Liver (tissue), 9 donors: ENCODE data around the gene PRMT3. TPM values are rescaled to one million over a fixed set of nuclear protein-coding genes. Genes with fewer than 3 reads are reported as not detected.

ENCODE experiments used
- DNase-seq: peaks from one replicate; pipeline ENCODE4 v3.0.0-alpha.2; 2017; ENCODE audit warnings: low spot score
- H3K27ac ChIP-seq, 2 donors: one replicate each; pipeline ENCODE4 v1.7.0; 2013; ENCODE audit warnings: inconsistent platforms in 2 of 2, low read length in 2 of 2, control low read depth in 1 of 2, low read depth in 1 of 2, mild to moderate bottlenecking in 1 of 2
- H3K27me3 ChIP-seq, 4 donors: one replicate each; pipeline versions ENCODE4 v1.6.1 to v1.7.0; 2013; ENCODE audit warnings: low read length in 3 of 4, inconsistent platforms in 1 of 4, mild to moderate bottlenecking in 1 of 4, moderate library complexity in 1 of 4; ENCODE audit not compliant: control insufficient read depth in 4 of 4, insufficient read depth in 4 of 4
- H3K36me3 ChIP-seq, 4 donors: one replicate each; pipeline versions ENCODE4 v1.6.1 to v1.7.0; 2013; ENCODE audit warnings: low read length in 3 of 4, mild to moderate bottlenecking in 3 of 4, low read depth in 1 of 4, moderate library complexity in 1 of 4; ENCODE audit not compliant: control insufficient read depth in 4 of 4, insufficient read depth in 3 of 4
- H3K4me1 ChIP-seq, 4 donors: one replicate each; pipeline versions ENCODE4 v1.6.1 to v1.7.0; 2013; ENCODE audit warnings: low read length in 3 of 4, mild to moderate bottlenecking in 3 of 4, moderate library complexity in 1 of 4; ENCODE audit not compliant: control insufficient read depth in 4 of 4, insufficient read depth in 4 of 4
- H3K4me3 ChIP-seq, 3 donors: one replicate each; pipeline versions ENCODE4 v1.6.1 to v1.7.0; 2013; ENCODE audit warnings: low read length in 3 of 3, control low read depth in 1 of 3, low read depth in 1 of 3, mild to moderate bottlenecking in 1 of 3
- H3K9ac ChIP-seq, 2 donors: one replicate each; pipeline ENCODE4 v1.7.0; 2013; ENCODE audit warnings: low read length in 2 of 2, mild to moderate bottlenecking in 2 of 2, moderate library complexity in 2 of 2, control low read depth in 1 of 2, low read depth in 1 of 2
- H3K9me3 ChIP-seq, 4 donors: one replicate each; pipeline versions ENCODE4 v1.6.1 to v1.7.0; 2013; ENCODE audit warnings: low read length in 3 of 4; ENCODE audit not compliant: control insufficient read depth in 4 of 4
- ATF3 ChIP-seq: IDR thresholded peaks from 2 replicates; pipeline ENCODE4 v1.6.1; 2016; ENCODE audit warnings: antibody characterized with exemption
- CTCF ChIP-seq: fragments of 150-350 bp; IDR thresholded peaks from 2 replicates; pipeline ENCODE4 v1.5.1; 2017; ENCODE audit warnings: improper control_type of control experiment, low read depth, low read length; ENCODE audit not compliant: missing input control
- EGR1 ChIP-seq, 2 donors: IDR thresholded peaks; 2 replicates each; pipeline ENCODE4 v1.6.1; 2016 to 2018; ENCODE audit warnings: antibody characterized with exemption in 2 of 2, low read depth in 2 of 2
- FOXA1 ChIP-seq: IDR thresholded peaks from 2 replicates; pipeline ENCODE4 v1.6.1; 2016; ENCODE audit warnings: antibody characterized with exemption
- FOXA2 ChIP-seq: IDR thresholded peaks from 2 replicates; pipeline ENCODE4 v1.6.1; 2016; ENCODE audit warnings: antibody characterized with exemption
- GABPA ChIP-seq, 2 donors: IDR thresholded peaks in 1 of 2; conservative IDR thresholded peaks in 1 of 2; 2 replicates each; pipeline ENCODE4 v1.6.1; 2016; ENCODE audit warnings: antibody characterized with exemption in 2 of 2, mild to moderate bottlenecking in 1 of 2, moderate library complexity in 1 of 2
- HNF4A ChIP-seq, 2 donors: conservative IDR thresholded peaks; 2 replicates each; pipeline ENCODE4 v1.6.1; 2016; ENCODE audit warnings: antibody characterized with exemption in 2 of 2, mild to moderate bottlenecking in 2 of 2
- HNF4G ChIP-seq: IDR thresholded peaks from 2 replicates; pipeline ENCODE4 v1.6.1; 2016; ENCODE audit warnings: antibody characterized with exemption
- JUND ChIP-seq, 2 donors: IDR thresholded peaks; 2 replicates each; pipeline ENCODE4 v1.6.1; 2016; ENCODE audit warnings: antibody characterized with exemption in 2 of 2
- MAX ChIP-seq: IDR thresholded peaks from 2 replicates; pipeline ENCODE4 v1.6.1; 2016; ENCODE audit warnings: antibody characterized with exemption
- NR2F2 ChIP-seq: IDR thresholded peaks from 2 replicates; pipeline ENCODE4 v1.6.1; 2016; ENCODE audit warnings: antibody characterized with exemption
- RAD21 ChIP-seq, 2 donors: IDR thresholded peaks; 2 replicates each; pipeline ENCODE4 v1.6.1; 2016; ENCODE audit warnings: antibody characterized with exemption in 2 of 2, mild to moderate bottlenecking in 2 of 2
- REST ChIP-seq: IDR thresholded peaks from 2 replicates; pipeline ENCODE4 v1.6.1; 2016; ENCODE audit warnings: antibody characterized with exemption, mild to moderate bottlenecking
- RXRA ChIP-seq, 2 donors: IDR thresholded peaks; 2 replicates each; pipeline ENCODE4 v1.6.1; 2017 to 2018; ENCODE audit warnings: antibody characterized with exemption in 2 of 2, mild to moderate bottlenecking in 1 of 2
- SP1 ChIP-seq: IDR thresholded peaks from 2 replicates; pipeline ENCODE4 v1.6.1; 2018; ENCODE audit warnings: antibody characterized with exemption, mild to moderate bottlenecking
- TAF1 ChIP-seq: conservative IDR thresholded peaks from 2 replicates; pipeline ENCODE4 v1.6.1; 2016; ENCODE audit warnings: antibody characterized with exemption, mild to moderate bottlenecking
- ZBTB33 ChIP-seq: IDR thresholded peaks from 2 replicates; pipeline ENCODE4 v1.6.1; 2016; ENCODE audit warnings: antibody characterized with exemption
- WGBS: extraction: QIAGEN DNeasy Blood & Tissue Kit; methylation state at CpG from one replicate; pipeline ENCODE4 v1.1.7; 2013; 5-methylcytosine and 5-hydroxymethylcytosine counted together
- polyA plus RNA-seq, 2 donors: library from polyadenylated mRNA; stranded (reverse) in 1 of 2; unstranded in 1 of 2; fragments of 200-250 nt in 1 of 2; fragments of >200 nt in 1 of 2; fragmentation: Nextera tagmentation in 1 of 2; extraction: Ambion mirVana in 1 of 2; gene quantifications; one replicate each; pipeline versions ENCODE4 v1.2.1 to v1.2.3, GENCODE V29; 2013 to 2015
- total RNA-seq, 2 donors: library from RNA; depleted of rRNA; stranded (reverse); fragments of >200 nt; gene quantifications; one replicate each; pipeline ENCODE4 v1.2.3, GENCODE V29; 2014
- donor health status: healthy.
- donor health status: healthy.
- donor health status: healthy.
- donor health status: healthy.
- donor health status: healthy.

The PRMT3 gene
- total and polyA plus RNA-seq, 4 donors: 3.5 to 15.8 (median 7.8) TPM

- no peaks in the 10 kb centered on the region for H3K4me1 ChIP-seq
- no peaks in the 10 kb centered on the region for H3K27me3 ChIP-seq
- no peak overlapping the region for H3K4me3 ChIP-seq
- DNase-seq: no peak
- no peaks in the 10 kb centered on the region for H3K36me3 ChIP-seq
- 86% methylated on average over 5 of the region's 5 CpGs for WGBS
- no peaks in the 10 kb centered on the region for H3K9me3 ChIP-seq
- H3K27ac ChIP-seq: no peak overlapping the region
- H3K9ac ChIP-seq: no peak overlapping the region
- TF ChIP-seq MAX: no peak
- no peak for TF ChIP-seq TAF1
- no peak for TF ChIP-seq GABPA (IDR thresholded peaks at IDR 0.05 in 1 of 2, conservative IDR thresholded peaks at IDR 0.05 in 1 of 2)
- TF ChIP-seq FOXA2: no peak
- TF ChIP-seq REST: no peak
- no peak for TF ChIP-seq NR2F2
- no peak for TF ChIP-seq EGR1 (IDR thresholded peaks at IDR 0.05; ENCODE audit: low read depth in 2 of 2)
- TF ChIP-seq ZBTB33: no peak
- no peak for TF ChIP-seq RXRA (IDR thresholded peaks at IDR 0.05)
Observed at GRCh38 chr11:20529757-20530156, 142.2 kb downstream of the PRMT3 start.

GRCh38 chr11:20530942-20531703 lies 143.6 kb downstream of the PRMT3 start:
- Histone ChIP-seq H3K4me1 (no peaks in the 10 kb centered on the region), H3K27ac (no peak overlapping the region), H3K36me3 (no peaks in the 10 kb centered on the region), H3K9ac (no peak overlapping the region), H3K9me3 (no peaks in the 10 kb centered on the region), H3K4me3 (no peak overlapping the region), H3K27me3 (no peaks in the 10 kb centered on the region)
- no peak for DNase-seq
- 58% methylated on average over 13 of the region's 13 CpGs for WGBS
- no peak for TF ChIP-seq CTCF
- no peak for TF ChIP-seq FOXA1
- no peak for TF ChIP-seq JUND (IDR thresholded peaks at IDR 0.05)
- TF ChIP-seq ZBTB33: no peak
- no peak for TF ChIP-seq HNF4G
- no peak for TF ChIP-seq FOXA2
- no peak for TF ChIP-seq SP1
- TF ChIP-seq HNF4A (conservative IDR thresholded peaks at IDR 0.05): no peak
- no peak for TF ChIP-seq GABPA (IDR thresholded peaks at IDR 0.05 in 1 of 2, conservative IDR thresholded peaks at IDR 0.05 in 1 of 2)
- no peak for TF ChIP-seq ATF3
- no peak for TF ChIP-seq MAX
- TF ChIP-seq RAD21 (IDR thresholded peaks at IDR 0.05): no peak
- no peak for TF ChIP-seq TAF1
- no peak for TF ChIP-seq RXRA (IDR thresholded peaks at IDR 0.05)
- no peak for TF ChIP-seq REST
